Suprapubic skin (tissue), 4 donors: ENCODE measurements around the gene POLD3. TPM values are rescaled to one million over a fixed set of nuclear protein-coding genes. Genes with fewer than 3 reads are reported as not detected.

Source experiments
- DNase-seq, 2 donors: peaks; one replicate each; pipeline ENCODE4 v3.0.0-alpha.2; 2019; ENCODE audit warnings: low spot score in 2 of 2
- H3K27ac ChIP-seq: fragments of 200-600 bp; sonication (generic); one replicate; pipeline ENCODE4 v1.5.1; 2019
- H3K27me3 ChIP-seq: fragments of 200-600 bp; sonication (generic); one replicate; pipeline ENCODE4 v1.5.1; 2019
- H3K36me3 ChIP-seq: fragments of 200-600 bp; sonication (generic); one replicate; pipeline ENCODE4 v1.5.1; 2019
- H3K4me1 ChIP-seq: fragments of 200-600 bp; sonication (generic); one replicate; pipeline ENCODE4 v1.5.1; 2019
- H3K4me3 ChIP-seq: fragments of 200-600 bp; sonication (generic); one replicate; pipeline ENCODE4 v1.5.1; 2019; ENCODE audit warnings: mild to moderate bottlenecking
- H3K9me3 ChIP-seq: fragments of 200-600 bp; sonication (generic); one replicate; pipeline ENCODE4 v1.5.1; 2019
- EP300 ChIP-seq: sonication (generic); formaldehyde crosslinking; IDR thresholded peaks from one replicate; pipeline ENCODE4 v1.6.1; 2017; ENCODE audit warnings: antibody characterized with exemption
- POLR2A ChIP-seq, 2 donors: fragments of 450-650 bp; IDR thresholded peaks; one replicate each; pipeline ENCODE4 v1.6.1; 2017; ENCODE audit warnings: antibody characterized with exemption in 2 of 2, mild to moderate bottlenecking in 2 of 2, moderate library complexity in 2 of 2
- POLR2AphosphoS5 ChIP-seq, 3 donors: sonication (generic); formaldehyde crosslinking; IDR thresholded peaks; one replicate each; pipeline ENCODE4 v1.6.1; 2017; ENCODE audit warnings: antibody characterized with exemption in 3 of 3
- whole genome bisulfite sequencing: methylation state at CpG from one replicate; pipeline ENCODE4 v1.1.5; 2018; 5-methylcytosine and 5-hydroxymethylcytosine counted together
- total RNA-seq, 4 donors: library from RNA; depleted of rRNA; stranded (reverse); fragments of >200 nt; gene quantifications; one replicate each; pipeline ENCODE4 v1.1.0, GENCODE V29; 2016
- TF ChIP-seq, protein P1 (sequence below), 2 donors: fragments of 200-600 bp in 1 of 2; fragments of 450-650 bp in 1 of 2; sonication (generic) in 1 of 2; IDR thresholded peaks; one replicate each; pipeline ENCODE4 v1.5.1; 2016 to 2019; ENCODE audit warnings: antibody characterized with exemption in 2 of 2, mild to moderate bottlenecking in 1 of 2, moderate library complexity in 1 of 2

Gene POLD3
- total RNA-seq, 4 donors from 2014 or later, result 10.9 to 26.6 (median 14.7) TPM

DNA sequence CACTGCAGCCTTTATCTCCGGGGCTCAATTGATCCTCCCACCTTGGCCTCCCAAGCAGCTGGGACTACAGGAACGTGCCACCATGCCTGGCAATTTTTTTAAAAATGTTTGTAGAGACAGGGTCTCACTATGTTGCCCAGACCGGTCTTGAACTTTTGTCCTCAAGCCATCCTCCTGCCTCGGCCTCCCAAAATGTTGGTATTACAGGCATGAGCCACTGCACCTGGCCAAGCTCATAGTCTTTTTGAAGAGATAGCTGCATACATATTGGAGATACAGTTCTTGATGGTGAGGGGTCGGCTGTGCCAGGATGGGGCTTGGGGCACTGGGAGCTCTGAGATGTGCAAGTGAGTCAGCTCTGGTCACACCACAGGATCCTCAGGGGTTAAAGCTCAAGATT, 85.7 kb downstream of the POLD3 start:
- no peak for DNase-seq
- TF ChIP-seq POLR2AphosphoS5 (IDR thresholded peaks at IDR 0.05) (no peak), POLR2A (IDR thresholded peaks at IDR 0.05) (no peak), EP300 (no peak)
- TF ChIP-seq, protein P1, sequence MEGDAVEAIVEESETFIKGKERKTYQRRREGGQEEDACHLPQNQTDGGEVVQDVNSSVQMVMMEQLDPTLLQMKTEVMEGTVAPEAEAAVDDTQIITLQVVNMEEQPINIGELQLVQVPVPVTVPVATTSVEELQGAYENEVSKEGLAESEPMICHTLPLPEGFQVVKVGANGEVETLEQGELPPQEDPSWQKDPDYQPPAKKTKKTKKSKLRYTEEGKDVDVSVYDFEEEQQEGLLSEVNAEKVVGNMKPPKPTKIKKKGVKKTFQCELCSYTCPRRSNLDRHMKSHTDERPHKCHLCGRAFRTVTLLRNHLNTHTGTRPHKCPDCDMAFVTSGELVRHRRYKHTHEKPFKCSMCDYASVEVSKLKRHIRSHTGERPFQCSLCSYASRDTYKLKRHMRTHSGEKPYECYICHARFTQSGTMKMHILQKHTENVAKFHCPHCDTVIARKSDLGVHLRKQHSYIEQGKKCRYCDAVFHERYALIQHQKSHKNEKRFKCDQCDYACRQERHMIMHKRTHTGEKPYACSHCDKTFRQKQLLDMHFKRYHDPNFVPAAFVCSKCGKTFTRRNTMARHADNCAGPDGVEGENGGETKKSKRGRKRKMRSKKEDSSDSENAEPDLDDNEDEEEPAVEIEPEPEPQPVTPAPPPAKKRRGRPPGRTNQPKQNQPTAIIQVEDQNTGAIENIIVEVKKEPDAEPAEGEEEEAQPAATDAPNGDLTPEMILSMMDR (IDR thresholded peaks at IDR 0.05), result no peak
- no peaks in the 10 kb centered on the region for H3K27me3 ChIP-seq
- 97% methylated on average over 5 of the region's 5 CpGs for WGBS
- no peak overlapping the region for H3K27ac ChIP-seq
- no peak overlapping the region for H3K4me3 ChIP-seq
- peaks cover 4% of the 10 kb centered on the region for H3K4me1 ChIP-seq
- H3K36me3 ChIP-seq, result no peaks in the 10 kb centered on the region
- no peaks in the 10 kb centered on the region for H3K9me3 ChIP-seq

GRCh38 chr11:74678591-74679512, 86.5 kb downstream of the POLD3 start:
- WGBS, result 72% methylated on average over 11 of the region's 13 CpGs
- Histone ChIP-seq H3K9me3 (no peaks in the 10 kb centered on the region), H3K27me3 (no peaks in the 10 kb centered on the region), H3K27ac (no peak overlapping the region), H3K4me1 (peaks cover 12% of the 10 kb centered on the region), H3K4me3 (no peak overlapping the region), H3K36me3 (no peaks in the 10 kb centered on the region)
- TF ChIP-seq POLR2AphosphoS5 (IDR thresholded peaks at IDR 0.05), result no peak
- peak in 1 of 2 donors; percentile 21 for DNase-seq

DNA sequence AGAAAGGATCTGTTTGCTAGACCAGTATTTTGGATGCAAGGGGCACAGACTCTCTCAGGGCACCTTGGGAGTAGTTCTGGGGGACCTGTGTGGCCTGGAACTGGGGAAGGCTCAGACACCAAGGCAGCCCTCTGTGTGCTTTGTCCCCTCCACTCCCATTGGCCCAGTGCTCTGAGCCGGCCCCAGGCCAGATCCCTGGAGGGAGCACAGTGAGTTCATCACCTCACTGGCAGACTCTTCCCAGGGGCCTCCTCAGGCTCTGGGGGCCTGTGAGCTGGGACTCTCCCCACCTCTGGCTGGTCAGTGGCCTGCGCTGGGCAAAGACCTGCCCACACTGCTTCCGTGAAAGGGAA, 87.1 kb downstream of the POLD3 start:
- Histone ChIP-seq H3K27me3 (no peaks in the 10 kb centered on the region), H3K9me3 (no peaks in the 10 kb centered on the region), H3K27ac (no peak overlapping the region), H3K36me3 (no peaks in the 10 kb centered on the region), H3K4me1 (peaks cover 12% of the 10 kb centered on the region), H3K4me3 (no peak overlapping the region)
- DNase-seq, result no peak
- TF ChIP-seq EP300 (no peak), POLR2A (IDR thresholded peaks at IDR 0.05) (no peak), POLR2AphosphoS5 (IDR thresholded peaks at IDR 0.05) (no peak)
- TF ChIP-seq, protein P1 (IDR thresholded peaks at IDR 0.05), result no peak
- WGBS, result 100% methylated on average over 1 of the region's 3 CpGs

GRCh38 chr11:74680035-74680671, 87.8 kb downstream of the POLD3 start:
- Histone ChIP-seq H3K9me3 (no peaks in the 10 kb centered on the region), H3K36me3 (no peaks in the 10 kb centered on the region), H3K27ac (no peak overlapping the region), H3K27me3 (no peaks in the 10 kb centered on the region), H3K4me3 (no peak overlapping the region), H3K4me1 (peaks cover 12% of the 10 kb centered on the region)
- DNase-seq, result peak in 1 of 2 donors; percentile 44
- 98% methylated on average over 8 of the region's 9 CpGs for WGBS
- TF ChIP-seq POLR2AphosphoS5 (IDR thresholded peaks at IDR 0.05) (no peak), POLR2A (IDR thresholded peaks at IDR 0.05) (no peak), EP300 (no peak)
- TF ChIP-seq, protein P1 (IDR thresholded peaks at IDR 0.05), result no peak

- H3K27ac ChIP-seq, result no peak overlapping the region
- peak; percentile 47 to 53 for DNase-seq
Measured at GRCh38 chr11:74680703-74681531, 88.5 kb downstream of the POLD3 start.

More at GRCh38 chr11:74680703-74681531, 88.5 kb downstream of the POLD3 start:
- 85% methylated on average over 18 of the region's 18 CpGs for WGBS
- no peaks in the 10 kb centered on the region for H3K36me3 ChIP-seq
- H3K9me3 ChIP-seq, result no peaks in the 10 kb centered on the region
- no peak overlapping the region for H3K4me3 ChIP-seq
- peaks cover 12% of the 10 kb centered on the region for H3K4me1 ChIP-seq
- no peak for TF ChIP-seq POLR2A (IDR thresholded peaks at IDR 0.05)
- TF ChIP-seq, protein P1 (IDR thresholded peaks at IDR 0.05), result no peak
- TF ChIP-seq POLR2AphosphoS5 (IDR thresholded peaks at IDR 0.05), result no peak
- TF ChIP-seq EP300, result no peak
- H3K27me3 ChIP-seq, result no peaks in the 10 kb centered on the region
